Neural progenitor cell (in vitro differentiated cells): Measurements from ENCODE around the gene SLC2A6. TPM values are rescaled to one million over a fixed set of nuclear protein-coding genes. Genes with fewer than 3 reads are reported as not detected.

Experiments used
- DNase-seq: peaks from one replicate; pipeline ENCODE4 v3.0.0-alpha.2; 2016; ENCODE audit warnings: low spot score
- H2AFZ ChIP-seq: fragments of 200-600 bp; sonication (generic); replicated peaks from 2 replicates; pipeline ENCODE4 v1.6.1; 2016; ENCODE audit warnings: antibody characterized with exemption
- H3F3A ChIP-seq: fragments of 200-600 bp; sonication (generic); 2 replicates; pipeline ENCODE4 v1.6.1; 2016; ENCODE audit warnings: antibody characterized with exemption, low read depth
- H3K27ac ChIP-seq: fragments of 200-600 bp; sonication (generic); 2 replicates; pipeline ENCODE4 v1.5.1; 2016; ENCODE audit warnings: mild to moderate bottlenecking
- H3K27me3 ChIP-seq: fragments of 200-600 bp; sonication (generic); 2 replicates; pipeline ENCODE4 v1.6.1; 2016; ENCODE audit warnings: mild to moderate bottlenecking, moderate library complexity
- H3K36me3 ChIP-seq: fragments of 200-600 bp; sonication (generic); 2 replicates; pipeline ENCODE4 v1.5.1; 2016
- H3K4me1 ChIP-seq: fragments of 200-600 bp; sonication (generic); 2 replicates; pipeline ENCODE4 v1.6.1; 2016; ENCODE audit warnings: mixed run types
- H3K4me2 ChIP-seq: fragments of 200-600 bp; sonication (generic); 2 replicates; pipeline ENCODE4 v1.6.1; 2016
- H3K4me3 ChIP-seq: fragments of 200-600 bp; sonication (generic); 2 replicates; pipeline ENCODE4 v1.5.1; 2016
- H3K79me2 ChIP-seq: fragments of 200-600 bp; sonication (generic); 2 replicates; pipeline ENCODE4 v1.6.1; 2016; ENCODE audit warnings: low read depth
- H3K9ac ChIP-seq: fragments of 200-600 bp; sonication (generic); 2 replicates; pipeline ENCODE4 v1.6.1; 2016
- H3K9me3 ChIP-seq: fragments of 200-600 bp; sonication (generic); 2 replicates; pipeline ENCODE4 v1.5.1; 2016; ENCODE audit warnings: low read depth
- H4K20me1 ChIP-seq: fragments of 200-600 bp; sonication (generic); 2 replicates; pipeline ENCODE4 v1.6.1; 2016; ENCODE audit warnings: low read depth
- H3K27ac Mint-ChIP-seq: 3 replicates; pipeline ENCODE4 v1.8.0; 2021; ENCODE audit warnings: mixed read lengths
- H3K27me3 Mint-ChIP-seq: 2 replicates; pipeline ENCODE4 v1.8.0; 2022; ENCODE audit warnings: low read depth, mild to moderate bottlenecking, inconsistent platforms, moderate library complexity, mixed read lengths; ENCODE audit not compliant: insufficient read depth
- H3K36me3 Mint-ChIP-seq: 3 replicates; pipeline ENCODE4 v1.8.0; 2021; ENCODE audit warnings: mixed read lengths
- H3K4me1 Mint-ChIP-seq: 3 replicates; pipeline ENCODE4 v1.8.0; 2021; ENCODE audit warnings: mixed read lengths
- H3K4me3 Mint-ChIP-seq: 3 replicates; pipeline ENCODE4 v1.8.0; 2021; ENCODE audit warnings: mild to moderate bottlenecking, moderate library complexity, mixed read lengths
- H3K9me3 Mint-ChIP-seq: 3 replicates; pipeline ENCODE4 v1.8.0; 2020; ENCODE audit warnings: mixed read lengths
- EZH2 ChIP-seq: fragments of 200-600 bp; sonication (generic); IDR thresholded peaks from 2 replicates; pipeline ENCODE4 v1.6.1; 2017; ENCODE audit warnings: antibody characterized with exemption, mild to moderate bottlenecking, moderate library complexity
- EZH2phosphoT487 ChIP-seq: fragments of 200-600 bp; sonication (generic); IDR thresholded peaks from 2 replicates; pipeline ENCODE4 v1.6.1; 2017; ENCODE audit warnings: antibody characterized with exemption
- total RNA-seq: library from RNA; depleted of rRNA; stranded (reverse); fragments of >200 nt; gene quantifications from 2 replicates; pipeline ENCODE4 v1.2.3, GENCODE V29; 2015; ENCODE audit warnings: low replicate concordance
- TF ChIP-seq, protein P1 (sequence below): fragments of 200-600 bp; sonication (generic); IDR thresholded peaks from 2 replicates; pipeline ENCODE4 v1.5.1; 2017; ENCODE audit warnings: antibody characterized with exemption, mild to moderate bottlenecking

Gene SLC2A6
- total RNA-seq, 1 donor from 2014 or later = 2.3 TPM

GRCh38 chr9:133496861-133497842 is 18.3 kb upstream of the SLC2A6 start:
- peaks cover 6% of the 10 kb centered on the region for H3K9me3 ChIP-seq
- TF ChIP-seq, protein P1, sequence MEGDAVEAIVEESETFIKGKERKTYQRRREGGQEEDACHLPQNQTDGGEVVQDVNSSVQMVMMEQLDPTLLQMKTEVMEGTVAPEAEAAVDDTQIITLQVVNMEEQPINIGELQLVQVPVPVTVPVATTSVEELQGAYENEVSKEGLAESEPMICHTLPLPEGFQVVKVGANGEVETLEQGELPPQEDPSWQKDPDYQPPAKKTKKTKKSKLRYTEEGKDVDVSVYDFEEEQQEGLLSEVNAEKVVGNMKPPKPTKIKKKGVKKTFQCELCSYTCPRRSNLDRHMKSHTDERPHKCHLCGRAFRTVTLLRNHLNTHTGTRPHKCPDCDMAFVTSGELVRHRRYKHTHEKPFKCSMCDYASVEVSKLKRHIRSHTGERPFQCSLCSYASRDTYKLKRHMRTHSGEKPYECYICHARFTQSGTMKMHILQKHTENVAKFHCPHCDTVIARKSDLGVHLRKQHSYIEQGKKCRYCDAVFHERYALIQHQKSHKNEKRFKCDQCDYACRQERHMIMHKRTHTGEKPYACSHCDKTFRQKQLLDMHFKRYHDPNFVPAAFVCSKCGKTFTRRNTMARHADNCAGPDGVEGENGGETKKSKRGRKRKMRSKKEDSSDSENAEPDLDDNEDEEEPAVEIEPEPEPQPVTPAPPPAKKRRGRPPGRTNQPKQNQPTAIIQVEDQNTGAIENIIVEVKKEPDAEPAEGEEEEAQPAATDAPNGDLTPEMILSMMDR = no peak
- TF ChIP-seq EZH2 (no peak), EZH2phosphoT487 (no peak)
- DNase-seq = no peak
- no peak overlapping the region for H3K9ac ChIP-seq
- Mint-ChIP-seq H3K4me3 (no peak overlapping the region), H3K9me3 (peaks cover 11% of the 10 kb centered on the region), H3K27ac (no peak overlapping the region), H3K4me1 (peaks cover 23% of the 10 kb centered on the region), H3K27me3 (peaks cover 11% of the 10 kb centered on the region), H3K36me3 (no peaks in the 10 kb centered on the region)
- H3K27ac ChIP-seq = no peak overlapping the region
- H3K4me2 ChIP-seq = no peak overlapping the region
- H3K4me1 ChIP-seq = peaks cover 7% of the 10 kb centered on the region
- H3K27me3 ChIP-seq = peaks cover 2% of the 10 kb centered on the region
- no peaks in the 10 kb centered on the region for H3K36me3 ChIP-seq
- H3F3A ChIP-seq = peaks cover 9% of the 10 kb centered on the region
- H3K79me2 ChIP-seq = no peaks in the 10 kb centered on the region
- H4K20me1 ChIP-seq = no peaks in the 10 kb centered on the region
- H2AFZ ChIP-seq = no peak overlapping the region
- H3K4me3 ChIP-seq = no peak overlapping the region

DNA sequence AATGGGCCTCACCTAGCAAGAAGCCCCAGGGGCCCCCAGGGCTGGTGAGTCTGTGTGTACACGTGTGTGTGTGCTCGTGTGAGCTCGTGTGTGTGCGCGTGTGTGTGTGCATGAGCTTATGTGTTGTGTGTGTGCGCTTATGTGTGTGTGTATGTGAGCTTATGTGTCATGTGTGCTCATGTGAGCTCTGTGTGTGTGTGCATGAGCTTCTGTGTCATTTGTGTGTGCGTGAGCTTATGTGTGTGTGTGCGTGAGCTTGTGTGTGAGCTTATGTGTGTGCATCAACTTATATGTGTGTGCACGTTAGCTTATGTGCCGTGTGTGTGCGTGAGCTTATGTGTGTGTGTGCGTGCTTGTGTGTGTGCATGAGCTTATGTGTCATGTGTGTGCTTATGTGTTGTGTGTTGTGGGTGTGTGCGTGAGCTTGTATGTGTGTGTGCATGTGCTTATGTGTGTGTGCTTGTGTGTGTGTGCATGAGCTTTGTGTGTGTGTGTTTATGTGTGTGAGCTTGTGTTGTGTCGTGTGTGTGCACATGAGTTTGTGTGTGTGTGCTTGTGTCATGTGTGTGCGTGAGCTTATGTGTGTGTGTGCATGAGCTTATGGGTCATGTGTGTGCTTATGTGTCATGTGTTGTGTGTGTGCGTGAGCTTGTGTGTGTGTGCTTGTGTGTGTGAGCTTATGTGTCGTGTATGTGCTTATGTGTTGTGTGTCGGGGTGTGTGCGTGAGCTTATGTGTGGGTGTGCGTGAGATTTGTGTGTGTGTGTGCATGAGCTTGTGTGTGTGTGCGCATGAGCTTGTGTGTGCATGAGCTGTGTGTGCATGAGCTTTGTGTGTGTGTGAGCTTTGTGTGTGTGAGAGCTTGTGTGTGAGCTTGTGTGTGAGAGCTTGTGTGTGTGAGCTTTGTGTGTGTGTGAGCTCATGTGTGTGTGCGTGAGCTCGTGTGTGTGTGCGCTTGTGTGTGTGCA is 16.7 kb upstream of the SLC2A6 start:
- H3K4me1 Mint-ChIP-seq = peaks cover 23% of the 10 kb centered on the region

DNA sequence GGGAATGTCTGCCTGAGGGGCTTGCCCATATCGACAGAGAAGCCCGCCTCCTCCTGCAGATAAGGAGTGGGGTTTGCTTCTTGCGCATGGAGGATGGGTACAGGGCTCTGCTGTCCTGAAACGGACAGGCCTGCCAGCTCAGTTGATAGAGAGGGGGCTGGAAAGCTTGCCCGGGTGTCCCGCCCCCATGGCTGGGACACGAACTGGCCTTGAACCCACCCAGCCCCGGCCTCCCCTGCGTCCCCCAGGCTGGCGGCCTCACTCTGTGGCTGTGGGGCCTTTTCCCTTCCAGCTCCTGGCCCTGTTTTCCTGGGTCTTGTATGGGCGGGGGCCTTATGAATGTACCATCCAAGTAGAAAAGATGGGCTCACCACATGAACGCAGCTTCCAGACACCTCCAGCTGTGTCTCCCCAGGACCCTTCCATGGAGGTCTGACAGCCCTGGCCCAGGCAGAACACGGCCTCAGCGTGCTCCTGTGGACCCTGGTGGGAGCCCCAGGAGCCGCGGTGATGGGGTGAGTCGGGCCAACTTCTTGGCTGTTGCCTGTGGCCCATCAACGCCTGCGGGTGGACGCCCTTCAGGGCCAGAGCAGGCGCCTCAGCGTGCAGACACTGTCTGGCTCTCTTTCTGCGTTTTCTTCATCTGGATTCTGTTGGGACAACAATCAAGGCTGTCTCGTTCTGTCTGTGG is 15.9 kb upstream of the SLC2A6 start:
- no peak for DNase-seq

More for the DNA sequence above, 16.7 kb upstream of the SLC2A6 start:
- Histone ChIP-seq H3K79me2 (no peaks in the 10 kb centered on the region), H3K9ac (no peak overlapping the region), H3K36me3 (no peaks in the 10 kb centered on the region), H4K20me1 (no peaks in the 10 kb centered on the region), H3K4me3 (no peak overlapping the region), H3K4me1 (peaks cover 7% of the 10 kb centered on the region), H3K27ac (no peak overlapping the region), H3K4me2 (no peak overlapping the region), H3K9me3 (no peaks in the 10 kb centered on the region), H3K27me3 (no peaks in the 10 kb centered on the region), H3F3A (peaks cover 9% of the 10 kb centered on the region), H2AFZ (no peak overlapping the region)
- DNase-seq = no peak
- Mint-ChIP-seq H3K27ac (no peak overlapping the region), H3K27me3 (peaks cover 11% of the 10 kb centered on the region), H3K9me3 (no peaks in the 10 kb centered on the region), H3K4me3 (no peak overlapping the region), H3K36me3 (no peaks in the 10 kb centered on the region)
- TF ChIP-seq, protein P1 = no peak
- TF ChIP-seq EZH2 (no peak), EZH2phosphoT487 (no peak)

More for the DNA sequence above, 15.9 kb upstream of the SLC2A6 start:
- Mint-ChIP-seq H3K36me3 (no peaks in the 10 kb centered on the region), H3K4me1 (peaks cover 19% of the 10 kb centered on the region), H3K4me3 (no peak overlapping the region), H3K27ac (no peak overlapping the region), H3K27me3 (peaks cover 11% of the 10 kb centered on the region), H3K9me3 (no peaks in the 10 kb centered on the region)
- no peaks in the 10 kb centered on the region for H3K79me2 ChIP-seq
- no peak overlapping the region for H3K27ac ChIP-seq
- no peak overlapping the region for H3K9ac ChIP-seq
- no peak overlapping the region for H3K4me3 ChIP-seq
- no peaks in the 10 kb centered on the region for H3K36me3 ChIP-seq
- TF ChIP-seq EZH2phosphoT487 = no peak
- TF ChIP-seq, protein P1 = no peak
- TF ChIP-seq EZH2 = no peak
- no peaks in the 10 kb centered on the region for H3K27me3 ChIP-seq
- no peak overlapping the region for H2AFZ ChIP-seq
- H3K4me1 ChIP-seq = peaks cover 6% of the 10 kb centered on the region
- no peaks in the 10 kb centered on the region for H4K20me1 ChIP-seq
- H3F3A ChIP-seq = peaks cover 9% of the 10 kb centered on the region
- no peak overlapping the region for H3K4me2 ChIP-seq
- no peaks in the 10 kb centered on the region for H3K9me3 ChIP-seq
